Activated CD4-positive, alpha-beta T cell treated with anti-CD3 and anti-CD28 coated beads for 4 hours (primary cell): ENCODE results near the gene IFT81.
"Not testable (repeated sequence)": the region's sequence is repeated elsewhere in the genome, so short reads cannot be mapped to it uniquely, and the experiment has no call there.

Source experiments
- DNase-seq, 2 donors: peaks; one replicate each; pipeline ENCODE4 v3.0.0-alpha.2; 2020

The IFT81 gene

GRCh38 chr12:110211639-110212536 lies 87.7 kb downstream of the IFT81 start:
- DNase-seq = not testable (repeated sequence)

DNA sequence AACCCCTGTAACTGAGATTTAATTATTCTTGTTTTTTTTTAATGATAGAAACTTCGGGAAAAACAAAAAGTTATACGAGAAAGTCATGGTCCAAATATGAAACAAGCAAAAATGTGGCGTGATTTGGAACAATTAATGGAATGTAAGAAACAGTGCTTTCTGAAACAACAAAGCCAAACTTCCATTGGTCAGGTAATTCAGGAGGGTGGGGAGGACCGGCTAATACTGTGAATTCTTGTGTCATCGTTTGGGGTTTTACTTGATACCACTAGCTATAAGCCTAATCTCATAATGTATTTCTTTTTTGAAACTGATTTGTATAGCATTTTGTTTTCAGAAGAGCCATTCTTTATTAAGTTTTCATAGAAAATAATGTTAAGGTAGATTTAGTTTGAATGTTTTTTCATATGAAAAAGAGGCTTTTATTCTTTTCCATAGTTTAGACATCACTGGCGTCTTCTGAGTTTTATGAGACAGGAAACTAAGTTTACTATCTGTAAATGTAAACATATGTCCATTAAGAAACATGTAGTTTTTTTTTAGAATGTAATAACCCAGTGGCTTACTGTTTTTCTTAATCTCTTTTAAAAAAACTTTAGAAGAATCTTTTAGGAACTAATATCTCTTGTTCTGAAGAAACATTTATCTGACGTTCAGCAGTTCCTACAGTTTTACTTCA lies 94.0 kb downstream of the IFT81 start:
- no peak for DNase-seq

DNA sequence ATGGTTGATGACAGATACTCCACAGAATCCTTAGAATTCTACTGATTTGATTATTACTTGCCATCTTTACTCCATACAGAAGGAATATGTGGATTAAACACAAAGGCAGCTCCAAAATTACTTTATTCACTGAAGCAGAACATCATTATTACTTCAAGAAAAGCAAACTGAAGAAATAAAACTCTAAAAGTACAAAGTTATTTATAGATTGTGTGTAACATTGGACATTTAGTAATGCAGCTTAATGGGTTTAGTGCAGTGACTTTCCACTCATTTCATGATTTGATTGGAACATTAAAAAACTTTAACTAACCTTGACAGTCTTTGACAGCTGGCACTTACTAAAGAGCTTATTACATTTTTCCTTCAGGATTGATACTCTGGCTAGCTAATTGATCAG lies 97.9 kb downstream of the IFT81 start:
- no peak for DNase-seq

GRCh38 chr12:110222433-110222832 lies 98.3 kb downstream of the IFT81 start:
- no peak for DNase-seq

GRCh38 chr12:110223777-110224378 lies 99.7 kb downstream of the IFT81 start:
- DNase-seq = no peak

- no peak for DNase-seq
These were observed 100.5 kb downstream of the IFT81 start for GRCh38 chr12:110224379-110225304.

- DNase-seq = no peak
These were observed 103.0 kb downstream of the IFT81 start for GRCh38 chr12:110227138-110227537.

DNA sequence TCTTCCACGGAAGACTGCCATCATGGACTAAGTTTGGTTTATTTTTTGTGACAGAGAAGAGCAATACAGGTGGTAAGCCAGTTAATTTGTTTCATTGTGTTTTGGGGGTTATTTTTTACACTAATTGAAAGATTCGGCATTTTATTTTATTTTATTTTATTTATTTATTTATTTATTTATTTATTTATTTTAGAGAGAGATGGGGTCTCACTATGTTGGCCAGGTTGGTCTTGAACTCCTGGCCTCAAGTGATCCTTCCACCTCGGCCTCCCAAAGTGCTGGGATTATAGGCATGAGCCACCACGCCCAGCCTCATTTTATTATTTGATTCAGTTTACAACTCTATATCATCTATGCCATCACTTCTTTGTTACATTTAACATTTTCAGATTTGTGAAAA lies 104.2 kb downstream of the IFT81 start:
- DNase-seq = not testable (repeated sequence)

DNA sequence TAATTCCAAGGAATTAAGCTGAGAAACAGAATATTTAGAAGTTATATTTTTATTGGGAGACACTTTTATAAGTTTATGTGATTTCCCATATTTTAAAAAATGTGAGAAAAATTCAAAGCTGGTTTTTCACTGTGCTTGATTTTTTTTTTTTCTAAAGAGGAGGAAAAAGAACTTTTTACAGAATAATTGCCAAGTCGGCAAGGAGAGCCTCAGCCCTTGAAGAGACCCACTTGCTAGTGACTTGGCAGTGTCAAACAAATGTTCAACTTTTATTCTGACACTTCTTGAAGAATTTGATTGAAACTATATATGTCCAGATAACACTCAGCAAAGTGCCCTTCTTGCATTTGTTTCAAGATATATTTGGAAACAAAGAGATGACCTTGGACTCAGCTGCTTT lies 104.6 kb downstream of the IFT81 start:
- DNase-seq = no peak

DNA sequence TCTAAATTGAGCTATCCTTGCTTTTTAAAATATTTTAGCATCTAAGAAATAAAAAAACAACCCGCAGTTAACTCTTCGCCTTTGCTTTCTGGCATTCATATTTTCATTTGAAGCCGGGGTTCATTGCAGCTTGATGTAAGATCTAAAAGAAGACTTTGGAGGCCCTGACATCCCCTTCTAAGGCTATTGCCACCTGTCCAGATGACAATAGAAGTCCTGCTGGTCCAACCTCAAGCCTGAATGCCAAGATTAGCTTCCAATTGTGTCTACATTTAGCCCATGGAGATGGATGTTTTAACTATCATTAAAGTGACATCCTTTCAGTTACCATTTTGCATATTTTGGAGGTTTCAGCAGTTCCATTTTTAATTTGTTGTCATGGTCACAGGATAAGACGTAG lies 105.3 kb downstream of the IFT81 start:
- DNase-seq = no peak

- no peak for DNase-seq
These were observed 106.5 kb downstream of the IFT81 start for GRCh38 chr12:110230655-110231054.

GRCh38 chr12:110233212-110233903 lies 109.2 kb downstream of the IFT81 start:
- no peak for DNase-seq

DNA sequence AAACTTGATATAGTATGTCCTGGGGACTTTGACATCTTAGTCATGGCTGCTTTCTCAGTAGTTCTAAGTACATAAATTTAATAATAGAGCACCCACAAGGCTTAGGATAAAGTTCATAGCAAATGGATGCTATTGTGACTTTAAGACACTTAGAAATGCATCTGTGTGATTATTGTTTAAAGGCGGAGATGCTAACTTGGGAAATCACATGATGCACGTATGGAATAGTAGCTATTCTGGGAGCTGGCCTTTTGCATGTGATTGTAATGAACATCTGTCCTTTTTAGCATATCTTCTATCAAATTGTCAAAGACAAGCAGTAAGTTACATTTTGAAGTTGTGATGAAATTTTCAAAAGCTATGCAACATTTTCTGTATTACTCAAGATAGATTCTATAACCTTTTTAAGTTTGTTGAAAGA lies 110.2 kb downstream of the IFT81 start:
- DNase-seq = no peak

- no peak for DNase-seq
These were observed 110.6 kb downstream of the IFT81 start for GRCh38 chr12:110234755-110235154.

DNA sequence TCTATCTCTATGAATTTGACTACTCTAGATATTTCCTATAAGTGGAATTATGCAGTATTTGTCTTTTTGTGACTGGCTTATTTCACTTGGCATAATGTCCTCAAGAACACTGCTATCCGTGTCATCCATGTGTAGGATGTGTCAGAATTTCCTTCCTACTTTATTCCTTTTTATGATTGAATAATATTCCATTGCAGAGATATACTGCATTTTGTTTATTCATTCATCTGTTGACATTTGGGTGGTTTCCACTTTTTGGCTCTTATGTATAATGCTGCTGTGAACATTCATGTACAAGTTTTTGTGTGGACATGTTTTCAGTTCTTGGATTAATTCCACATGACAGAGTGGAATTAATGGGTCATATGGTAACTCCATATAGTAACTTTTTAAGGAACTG lies 111.2 kb downstream of the IFT81 start:
- no peak for DNase-seq

GRCh38 chr12:110243227-110243626 lies 119.1 kb downstream of the IFT81 start:
- no peak for DNase-seq

GRCh38 chr12:110244372-110244771 lies 120.2 kb downstream of the IFT81 start:
- no peak for DNase-seq

GRCh38 chr12:110244829-110245228 lies 120.7 kb downstream of the IFT81 start:
- DNase-seq = no peak

DNA sequence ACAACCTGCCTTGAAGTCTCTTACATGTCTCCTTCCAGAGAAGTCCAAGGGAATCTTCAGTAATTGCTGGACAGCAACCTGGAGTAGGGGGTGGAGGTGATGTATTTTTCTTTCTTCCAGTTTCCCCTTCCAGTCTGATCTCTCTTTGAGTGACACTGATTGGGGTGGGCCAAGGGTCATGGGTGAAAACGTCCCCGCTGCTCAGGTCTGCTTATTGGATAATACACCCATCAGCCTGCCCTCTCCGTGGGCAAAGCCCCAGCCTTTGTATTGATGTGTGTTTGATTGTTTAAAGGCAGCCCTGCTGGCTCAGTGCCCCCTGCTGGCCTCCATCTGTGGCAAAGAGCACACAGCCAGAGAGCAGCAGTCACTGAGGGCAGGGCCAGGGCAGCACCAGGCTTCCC lies 121.2 kb downstream of the IFT81 start:
- DNase-seq = peak; percentile 46 to 52

DNA sequence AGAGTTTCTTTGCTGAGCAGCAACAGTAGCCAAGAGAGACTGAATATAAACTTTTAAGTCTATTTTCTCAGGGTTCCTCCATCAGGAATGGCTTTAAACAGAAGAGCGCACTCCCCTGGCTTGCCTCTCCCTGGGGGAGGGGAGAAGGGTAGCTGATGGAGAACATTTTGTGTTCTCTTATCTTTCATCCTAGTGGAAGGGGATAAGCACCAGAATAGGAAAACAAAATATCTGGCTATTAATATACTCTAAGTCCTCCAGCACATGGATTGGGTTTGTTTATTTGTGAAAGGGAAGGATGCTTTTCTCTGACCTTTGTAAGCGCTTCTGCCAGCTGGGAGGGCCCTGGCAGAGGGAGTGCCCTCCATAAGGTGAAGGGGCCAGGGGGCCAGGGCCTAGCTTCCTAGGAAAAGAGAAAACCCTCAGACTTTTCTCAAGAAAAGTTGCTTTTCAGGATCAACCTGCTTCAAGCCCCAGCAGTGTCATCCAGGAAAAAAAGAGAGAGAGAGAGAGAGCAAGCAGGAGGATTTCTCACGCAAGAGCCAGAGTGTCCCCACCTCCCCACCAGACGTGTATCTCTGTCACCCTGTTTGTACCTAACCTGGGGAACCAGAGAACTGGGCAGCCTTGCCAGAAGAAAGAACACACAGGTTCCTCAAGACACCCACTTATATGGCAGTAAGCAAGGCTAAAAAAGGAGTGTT lies 122.6 kb downstream of the IFT81 start:
- no peak for DNase-seq

DNA sequence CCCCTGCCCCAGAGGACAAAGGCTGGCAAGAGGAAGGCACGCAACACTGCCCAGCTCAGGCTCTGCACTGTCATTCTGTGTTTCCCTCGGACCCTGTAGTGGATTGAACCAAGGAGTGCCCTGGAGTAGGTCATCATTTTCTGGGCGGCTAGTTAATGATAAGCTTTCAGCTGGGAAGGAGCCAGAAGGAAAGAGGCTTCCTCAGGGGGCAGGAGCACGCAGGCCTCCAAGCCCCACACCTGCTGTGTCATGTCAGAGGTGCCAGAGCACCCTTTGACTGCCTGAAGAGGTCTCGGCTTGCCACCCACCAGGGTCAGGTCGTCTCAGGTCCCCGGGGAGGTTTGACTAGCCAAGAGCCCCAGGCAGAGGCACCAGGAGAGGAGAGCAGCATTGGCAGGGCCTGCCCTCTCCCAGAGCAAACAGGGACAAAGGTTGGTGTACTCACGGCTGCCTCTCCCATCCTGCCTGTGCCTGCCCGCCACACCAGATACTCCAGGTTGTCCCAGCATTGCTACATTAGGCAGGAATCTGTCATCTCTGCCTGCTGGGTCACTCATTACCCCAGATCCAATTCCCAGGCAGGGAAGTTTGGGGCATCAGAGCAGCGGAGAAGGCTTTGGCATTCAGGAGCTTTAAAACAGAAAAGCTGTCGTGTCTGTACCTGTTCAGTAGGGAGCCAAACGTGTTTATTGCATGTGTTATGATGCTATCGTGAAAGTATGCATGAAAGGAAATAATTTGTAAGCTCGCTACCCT lies 123.4 kb downstream of the IFT81 start:
- no peak for DNase-seq
